A549 (cell line): ENCODE measurements around the gene RASD2.

Experiments used
- BHLHE40 ChIP-seq: IDR thresholded peaks from 2 replicates; pipeline ENCODE4 v1.6.1; 2012; ENCODE audit warnings: low read depth, low read length, inconsistent platforms
- CTCF ChIP-seq: fragments of >200 bp; sonication (Bioruptor Twin); formaldehyde crosslinking; IDR thresholded peaks from 3 replicates; pipeline ENCODE4 v1.5.1; 2016
- E2F6 ChIP-seq: IDR thresholded peaks from 2 replicates; pipeline ENCODE4 v1.6.1; 2012; ENCODE audit warnings: low read depth, borderline replicate concordance
- ELK1 ChIP-seq: fragments of 150-350 bp; IDR thresholded peaks from 2 replicates; pipeline ENCODE4 v1.6.1; 2014; ENCODE audit warnings: low read depth, mild to moderate bottlenecking, low read length
- FOSL2 ChIP-seq, 2 experiments: fragments of 450-650 bp in 1 of 2; fragments of >200 bp in 1 of 2; sonication (Bioruptor Twin) in 1 of 2; formaldehyde crosslinking; IDR thresholded peaks; 2 replicates each; pipeline versions ENCODE4 v1.5.0 to v1.6.1; 2016 to 2020; ENCODE audit warnings: mild to moderate bottlenecking in 1 of 2, moderate library complexity in 1 of 2
- HDAC2 ChIP-seq: fragments of 200-600 bp; sonication (generic); IDR thresholded peaks from 2 replicates; pipeline ENCODE4 v1.6.1; 2016
- NPAS2 ChIP-seq: fragments of 250-450 bp; sonication (Bioruptor Pico); IDR thresholded peaks from 2 replicates; pipeline ENCODE4 v1.8.0; 2022; ENCODE audit warnings: mild to moderate bottlenecking, moderate library complexity, borderline replicate concordance
- POLR2A ChIP-seq: IDR thresholded peaks from 2 replicates; pipeline ENCODE4 v1.6.1; 2012; ENCODE audit warnings: mild to moderate bottlenecking, low read length
- RAD21 ChIP-seq, 2 experiments: fragments of >200 bp in 1 of 2; sonication (Bioruptor Twin) in 1 of 2; formaldehyde crosslinking in 1 of 2; IDR thresholded peaks in 1 of 2; conservative IDR thresholded peaks in 1 of 2; 2 replicates in 1 of 2; 3 replicates in 1 of 2; pipeline ENCODE4 v1.6.1; 2012 to 2018; ENCODE audit warnings: inconsistent platforms in 1 of 2
- RNF2 ChIP-seq: fragments of 200-600 bp; sonication (generic); IDR thresholded peaks from 2 replicates; pipeline ENCODE4 v1.6.1; 2016; ENCODE audit warnings: low read depth, mild to moderate bottlenecking, antibody characterized with exemption, moderate library complexity, borderline replicate concordance
- SMC3 ChIP-seq: fragments of >200 bp; sonication (Bioruptor Twin); formaldehyde crosslinking; IDR thresholded peaks from 3 replicates; pipeline ENCODE4 v1.6.1; 2018; ENCODE audit warnings: inconsistent platforms
- SREBF2 ChIP-seq: fragments of 450-650 bp; IDR thresholded peaks from 2 replicates; pipeline ENCODE4 v1.6.1; 2014; ENCODE audit warnings: mild to moderate bottlenecking, moderate library complexity

GRCh38 chr22:35590634-35591295 is 50.1 kb downstream of the RASD2 start:
- TF ChIP-seq ELK1, result no peak
- no peak for TF ChIP-seq HDAC2
- TF ChIP-seq CTCF, result no peak
- no peak for TF ChIP-seq RAD21 (conservative IDR thresholded peaks at IDR 0.05 in 1 of 2, IDR thresholded peaks at IDR 0.05 in 1 of 2)
- no peak for TF ChIP-seq BHLHE40
- TF ChIP-seq FOSL2 (IDR thresholded peaks at IDR 0.05), result no peak
- peak; percentile 17; the same call in 1 of the 2 replicates for TF ChIP-seq FOSL2 (CRISPR knock-in tag; IDR thresholded peaks at IDR 0.05)
- TF ChIP-seq POLR2A, result no peak
- no peak for TF ChIP-seq SREBF2
- TF ChIP-seq RNF2, result no peak
- no peak for TF ChIP-seq SMC3
- no peak for TF ChIP-seq E2F6
- no peak for TF ChIP-seq NPAS2
